Chondrocyte (in vitro differentiated cells): Measurements from ENCODE around the gene PJA2. TPM values are rescaled to one million over a fixed set of nuclear protein-coding genes. Genes with fewer than 3 reads are reported as not detected.
"Not testable (repeated sequence)": the region's sequence is repeated elsewhere in the genome, so short reads cannot be mapped to it uniquely, and the experiment has no call there.

Source experiments
- DNase-seq: peaks from one replicate; pipeline ENCODE4 v3.0.0; 2021; ENCODE audit warnings: mixed read lengths, low spot score
- H3K27ac Mint-ChIP-seq: one replicate; pipeline ENCODE4 v1.8.0; 2021; ENCODE audit warnings: mild to moderate bottlenecking, moderate library complexity, mixed read lengths; ENCODE audit not compliant: unreplicated experiment
- H3K27me3 Mint-ChIP-seq: 2 replicates; pipeline ENCODE4 v1.8.0; 2021; ENCODE audit warnings: low read depth, mixed read lengths
- H3K36me3 Mint-ChIP-seq: 2 replicates; pipeline ENCODE4 v1.8.0; 2021; ENCODE audit warnings: low read depth, mixed read lengths
- H3K4me1 Mint-ChIP-seq: 2 replicates; pipeline ENCODE4 v1.8.0; 2021; ENCODE audit warnings: low read depth, mild to moderate bottlenecking, mixed read lengths
- H3K4me3 Mint-ChIP-seq: one replicate; pipeline ENCODE4 v1.8.0; 2021; ENCODE audit warnings: mild to moderate bottlenecking, moderate library complexity, mixed read lengths; ENCODE audit not compliant: unreplicated experiment
- H3K9me3 Mint-ChIP-seq: 2 replicates; pipeline ENCODE4 v1.8.0; 2021; ENCODE audit warnings: low read depth, mixed read lengths
- total RNA-seq: library from RNA; stranded (reverse); gene quantifications from 3 replicates; pipeline ENCODE4 v1.2.1, GENCODE V29; 2021
- TF ChIP-seq, protein P1 (sequence below): fragments of 200-600 bp; sonication (generic); IDR thresholded peaks from 2 replicates; pipeline ENCODE4 v1.5.0; 2021; ENCODE audit warnings: antibody characterized with exemption, mild to moderate bottlenecking, moderate library complexity

The PJA2 gene
- total RNA-seq, 1 donor from 2014 or later = 110 TPM

DNA sequence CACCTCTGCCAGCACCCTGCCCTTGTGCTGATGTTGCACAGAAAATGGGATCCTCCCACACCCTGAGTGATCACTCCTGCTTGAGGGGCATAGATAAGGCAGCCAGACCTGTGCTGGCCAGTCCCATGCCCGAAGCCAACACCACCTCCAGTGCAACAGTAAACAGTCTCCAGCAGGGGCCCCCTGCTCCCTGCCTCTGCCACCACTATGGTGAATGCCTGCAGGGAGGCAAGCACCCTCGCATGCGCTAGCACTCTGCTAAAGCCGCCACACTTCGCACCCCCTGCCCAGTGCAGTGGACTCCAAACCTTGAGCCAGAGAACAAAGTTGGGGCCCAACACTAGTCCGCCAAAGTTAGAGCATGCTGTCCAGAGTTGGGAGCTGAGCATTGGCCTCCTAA, 118.7 kb downstream of the PJA2 start:
- DNase-seq = no peak
- no peak overlapping the region for H3K4me3 Mint-ChIP-seq

DNA sequence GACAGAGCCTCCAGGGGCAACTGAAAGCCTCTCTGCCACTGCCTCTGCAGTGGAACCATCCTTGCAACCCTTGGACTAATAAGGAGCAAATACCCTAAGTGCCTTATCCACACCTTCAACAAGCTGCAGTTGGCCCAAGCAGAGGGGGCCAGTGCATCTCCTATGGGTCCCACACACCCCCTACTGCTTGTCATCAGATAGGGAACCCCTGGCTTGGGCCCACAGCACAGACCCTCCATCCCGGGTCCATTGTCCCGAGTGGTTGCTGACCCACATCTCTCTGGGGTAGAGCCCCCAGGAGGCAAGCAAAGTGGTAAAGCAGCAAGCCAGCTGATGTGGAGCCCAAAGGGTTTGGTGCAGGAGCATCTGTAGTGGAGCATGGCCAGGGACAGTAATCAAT, 119.5 kb downstream of the PJA2 start:
- no peak for DNase-seq

More for the DNA sequence above, 118.7 kb downstream of the PJA2 start:
- Mint-ChIP-seq H3K27me3 (no peaks in the 10 kb centered on the region), H3K27ac (no peak overlapping the region), H3K9me3 (peaks cover 43% of the 10 kb centered on the region), H3K36me3 (peaks cover 33% of the 10 kb centered on the region), H3K4me1 (no peaks in the 10 kb centered on the region)
- TF ChIP-seq, protein P1, sequence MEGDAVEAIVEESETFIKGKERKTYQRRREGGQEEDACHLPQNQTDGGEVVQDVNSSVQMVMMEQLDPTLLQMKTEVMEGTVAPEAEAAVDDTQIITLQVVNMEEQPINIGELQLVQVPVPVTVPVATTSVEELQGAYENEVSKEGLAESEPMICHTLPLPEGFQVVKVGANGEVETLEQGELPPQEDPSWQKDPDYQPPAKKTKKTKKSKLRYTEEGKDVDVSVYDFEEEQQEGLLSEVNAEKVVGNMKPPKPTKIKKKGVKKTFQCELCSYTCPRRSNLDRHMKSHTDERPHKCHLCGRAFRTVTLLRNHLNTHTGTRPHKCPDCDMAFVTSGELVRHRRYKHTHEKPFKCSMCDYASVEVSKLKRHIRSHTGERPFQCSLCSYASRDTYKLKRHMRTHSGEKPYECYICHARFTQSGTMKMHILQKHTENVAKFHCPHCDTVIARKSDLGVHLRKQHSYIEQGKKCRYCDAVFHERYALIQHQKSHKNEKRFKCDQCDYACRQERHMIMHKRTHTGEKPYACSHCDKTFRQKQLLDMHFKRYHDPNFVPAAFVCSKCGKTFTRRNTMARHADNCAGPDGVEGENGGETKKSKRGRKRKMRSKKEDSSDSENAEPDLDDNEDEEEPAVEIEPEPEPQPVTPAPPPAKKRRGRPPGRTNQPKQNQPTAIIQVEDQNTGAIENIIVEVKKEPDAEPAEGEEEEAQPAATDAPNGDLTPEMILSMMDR = no peak

GRCh38 chr5:109286628-109287027, 123.1 kb downstream of the PJA2 start:
- not testable (repeated sequence) for H3K27ac Mint-ChIP-seq, H3K4me3 Mint-ChIP-seq, H3K4me1 Mint-ChIP-seq, H3K27me3 Mint-ChIP-seq, DNase-seq
- Mint-ChIP-seq H3K9me3 (peaks cover 42% of the 10 kb centered on the region), H3K36me3 (peaks cover 23% of the 10 kb centered on the region)

More for the DNA sequence above, 119.5 kb downstream of the PJA2 start:
- no peaks in the 10 kb centered on the region for H3K4me1 Mint-ChIP-seq
- H3K27me3 Mint-ChIP-seq = no peaks in the 10 kb centered on the region
- no peak overlapping the region for H3K27ac Mint-ChIP-seq
- peaks cover 35% of the 10 kb centered on the region for H3K36me3 Mint-ChIP-seq
- TF ChIP-seq, protein P1 = no peak
- no peak overlapping the region for H3K4me3 Mint-ChIP-seq
- peaks cover 49% of the 10 kb centered on the region for H3K9me3 Mint-ChIP-seq
